Neural crest cell (in vitro differentiated cells): Measurements from ENCODE around the gene GDPD4. TPM values are rescaled to one million over a fixed set of nuclear protein-coding genes. Genes with fewer than 3 reads are reported as not detected.

ENCODE experiments used
- DNase-seq: peaks from one replicate; pipeline ENCODE4 v3.0.0; 2021; ENCODE audit warnings: low read depth, mixed read lengths, low spot score
- H3K27ac Mint-ChIP-seq: one replicate; pipeline ENCODE4 v1.8.0; 2021; ENCODE audit warnings: mild to moderate bottlenecking, mixed read lengths; ENCODE audit not compliant: unreplicated experiment
- H3K27me3 Mint-ChIP-seq: 2 replicates; pipeline ENCODE4 v1.8.0; 2021; ENCODE audit warnings: low read depth, mild to moderate bottlenecking, mixed read lengths
- H3K36me3 Mint-ChIP-seq: 2 replicates; pipeline ENCODE4 v1.8.0; 2021; ENCODE audit warnings: low read depth, mild to moderate bottlenecking, mixed read lengths
- H3K4me1 Mint-ChIP-seq: 2 replicates; pipeline ENCODE4 v1.8.0; 2021; ENCODE audit warnings: mixed read lengths
- H3K4me3 Mint-ChIP-seq: one replicate; pipeline ENCODE4 v1.8.0; 2021; ENCODE audit warnings: mild to moderate bottlenecking, mixed read lengths
- H3K9me3 Mint-ChIP-seq: 2 replicates; pipeline ENCODE4 v1.8.0; 2021; ENCODE audit warnings: mixed read lengths
- total RNA-seq: library from RNA; stranded (reverse); gene quantifications from 2 replicates; pipeline ENCODE4 v1.2.1, GENCODE V29; 2021
- TF ChIP-seq, protein P1 (sequence below): fragments of 200-600 bp; sonication (generic); conservative IDR thresholded peaks from 2 replicates; pipeline ENCODE4 v1.5.0; 2021; ENCODE audit warnings: antibody characterized with exemption, mild to moderate bottlenecking

The GDPD4 gene
- total RNA-seq, 1 donor from 2014 or later = not detected

DNA sequence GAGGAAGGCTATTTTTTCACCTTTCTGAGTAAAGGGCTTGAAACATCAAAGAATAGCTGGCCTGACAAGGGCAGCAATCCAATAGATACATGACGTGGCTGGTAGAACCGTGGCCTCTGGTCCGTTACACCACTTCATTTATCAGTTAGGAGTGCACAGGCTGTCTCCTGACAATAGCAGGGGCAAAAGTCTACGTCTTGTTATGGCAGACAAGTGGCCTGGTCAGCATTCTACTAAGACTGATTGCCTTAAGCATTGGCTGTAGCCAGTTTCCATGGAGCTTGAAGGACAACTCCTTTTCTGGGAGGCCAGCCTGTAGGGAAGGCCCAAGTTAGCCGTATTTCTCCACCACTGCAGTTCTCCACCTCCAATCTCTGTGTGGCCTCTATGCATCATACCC, 9.2 kb upstream of the GDPD4 start:
- Mint-ChIP-seq H3K4me3 (no peak overlapping the region), H3K36me3 (no peaks in the 10 kb centered on the region), H3K27ac (no peak overlapping the region), H3K9me3 (no peaks in the 10 kb centered on the region), H3K27me3 (no peaks in the 10 kb centered on the region), H3K4me1 (no peaks in the 10 kb centered on the region)
- DNase-seq = no peak
- TF ChIP-seq, protein P1, sequence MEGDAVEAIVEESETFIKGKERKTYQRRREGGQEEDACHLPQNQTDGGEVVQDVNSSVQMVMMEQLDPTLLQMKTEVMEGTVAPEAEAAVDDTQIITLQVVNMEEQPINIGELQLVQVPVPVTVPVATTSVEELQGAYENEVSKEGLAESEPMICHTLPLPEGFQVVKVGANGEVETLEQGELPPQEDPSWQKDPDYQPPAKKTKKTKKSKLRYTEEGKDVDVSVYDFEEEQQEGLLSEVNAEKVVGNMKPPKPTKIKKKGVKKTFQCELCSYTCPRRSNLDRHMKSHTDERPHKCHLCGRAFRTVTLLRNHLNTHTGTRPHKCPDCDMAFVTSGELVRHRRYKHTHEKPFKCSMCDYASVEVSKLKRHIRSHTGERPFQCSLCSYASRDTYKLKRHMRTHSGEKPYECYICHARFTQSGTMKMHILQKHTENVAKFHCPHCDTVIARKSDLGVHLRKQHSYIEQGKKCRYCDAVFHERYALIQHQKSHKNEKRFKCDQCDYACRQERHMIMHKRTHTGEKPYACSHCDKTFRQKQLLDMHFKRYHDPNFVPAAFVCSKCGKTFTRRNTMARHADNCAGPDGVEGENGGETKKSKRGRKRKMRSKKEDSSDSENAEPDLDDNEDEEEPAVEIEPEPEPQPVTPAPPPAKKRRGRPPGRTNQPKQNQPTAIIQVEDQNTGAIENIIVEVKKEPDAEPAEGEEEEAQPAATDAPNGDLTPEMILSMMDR = no peak

DNA sequence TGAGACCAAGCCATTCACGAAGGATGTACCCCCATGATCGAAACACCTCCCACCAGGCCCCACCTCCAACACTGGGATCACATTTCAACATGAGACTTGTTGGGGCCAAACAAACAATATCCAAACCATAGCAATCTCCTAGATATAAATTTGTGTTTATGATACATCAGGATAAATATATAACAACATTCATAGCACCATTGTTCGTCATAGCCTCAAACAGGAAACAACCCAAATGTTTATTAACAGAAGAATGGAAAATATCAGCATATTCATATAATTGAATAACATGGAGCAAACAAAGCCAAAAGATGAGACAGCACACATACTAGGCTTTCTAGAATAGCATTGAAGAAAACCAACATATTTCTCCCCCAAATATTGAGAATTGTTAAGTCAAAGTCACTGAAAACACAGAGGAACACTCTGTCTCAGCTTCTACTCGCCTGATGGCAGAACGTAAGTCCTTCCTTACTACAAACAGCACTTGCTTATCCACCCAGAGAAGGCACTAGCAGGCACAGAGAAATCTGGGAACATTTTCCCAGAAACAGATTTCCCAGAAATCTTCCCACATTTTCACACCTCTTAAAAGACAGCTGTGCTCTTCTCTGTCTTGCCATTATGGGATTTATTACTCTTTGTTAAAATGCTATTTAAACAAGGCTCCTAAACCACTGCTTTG, 8.1 kb upstream of the GDPD4 start:
- H3K4me3 Mint-ChIP-seq = no peak overlapping the region
- H3K27me3 Mint-ChIP-seq = no peaks in the 10 kb centered on the region
- TF ChIP-seq, protein P1 = no peak
- DNase-seq = no peak
- no peaks in the 10 kb centered on the region for H3K36me3 Mint-ChIP-seq
- H3K4me1 Mint-ChIP-seq = no peaks in the 10 kb centered on the region
- no peaks in the 10 kb centered on the region for H3K9me3 Mint-ChIP-seq
- no peak overlapping the region for H3K27ac Mint-ChIP-seq

DNA sequence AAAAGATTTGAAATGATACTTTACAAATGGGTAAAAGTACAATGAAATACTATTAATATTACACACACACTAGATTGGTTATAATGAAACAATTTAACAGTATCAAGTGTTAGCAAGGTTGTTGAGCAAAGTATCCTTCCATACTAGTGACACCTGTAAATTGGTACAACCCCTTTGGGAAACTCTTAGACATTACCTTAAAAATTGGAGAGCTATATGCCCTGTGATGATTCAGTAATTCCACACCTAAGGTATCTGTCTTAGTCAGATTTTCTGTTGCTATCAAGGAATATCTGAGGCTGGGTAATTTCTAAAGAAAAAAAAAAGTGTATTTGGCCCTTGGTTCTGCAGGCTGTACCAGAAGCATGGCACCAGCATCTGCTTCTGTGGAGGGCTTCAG, 7.4 kb upstream of the GDPD4 start:
- H3K36me3 Mint-ChIP-seq = no peaks in the 10 kb centered on the region
- H3K4me1 Mint-ChIP-seq = no peaks in the 10 kb centered on the region
- DNase-seq = no peak
- H3K27me3 Mint-ChIP-seq = no peaks in the 10 kb centered on the region
- no peak overlapping the region for H3K27ac Mint-ChIP-seq
- no peaks in the 10 kb centered on the region for H3K9me3 Mint-ChIP-seq
- no peak overlapping the region for H3K4me3 Mint-ChIP-seq
- TF ChIP-seq, protein P1 = no peak

DNA sequence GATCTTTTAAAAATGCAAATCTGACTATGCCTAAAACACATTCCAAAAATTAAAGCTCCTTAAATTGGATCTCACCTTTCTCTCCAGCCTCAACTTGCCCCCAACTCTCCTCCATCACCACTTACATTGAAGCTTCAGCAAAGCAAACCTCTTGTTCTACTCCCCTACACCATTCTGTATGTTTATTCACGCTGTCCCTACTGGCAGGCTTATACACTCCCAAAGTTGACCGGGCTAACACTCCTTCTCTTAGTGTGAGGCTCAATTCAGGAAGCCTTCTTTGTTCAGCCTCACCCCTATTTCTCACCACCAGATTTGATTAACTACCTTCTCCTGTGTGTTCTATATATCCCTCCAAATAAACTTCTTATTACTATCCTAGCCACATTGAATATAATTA, 1.8 kb upstream of the GDPD4 start:
- Mint-ChIP-seq H3K9me3 (peaks cover 2% of the 10 kb centered on the region), H3K4me1 (peaks cover 6% of the 10 kb centered on the region), H3K36me3 (no peaks in the 10 kb centered on the region), H3K27me3 (no peaks in the 10 kb centered on the region), H3K4me3 (no peak overlapping the region), H3K27ac (no peak overlapping the region)
- TF ChIP-seq, protein P1 = no peak
- DNase-seq = no peak

DNA sequence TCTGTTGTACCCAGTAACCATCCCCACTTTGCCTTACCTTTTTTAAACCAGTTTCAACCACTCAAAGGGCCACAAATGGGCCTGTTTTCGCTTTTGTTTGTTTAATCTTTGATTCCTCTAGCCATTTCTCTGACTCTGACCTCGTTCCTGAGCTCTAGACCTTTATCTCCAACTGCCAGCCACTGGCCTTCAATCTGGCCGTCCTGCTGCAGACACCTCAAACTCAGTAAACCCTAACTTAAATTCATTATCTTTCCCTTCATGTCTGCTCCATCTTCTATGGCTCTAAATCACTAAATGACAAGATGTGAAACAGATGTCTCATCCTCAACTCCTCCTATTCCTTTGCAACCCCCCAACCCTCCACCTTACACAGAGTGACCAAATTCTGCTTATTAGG, 1.3 kb upstream of the GDPD4 start:
- no peak for DNase-seq
- Mint-ChIP-seq H3K27ac (no peak overlapping the region), H3K36me3 (no peaks in the 10 kb centered on the region), H3K9me3 (peaks cover 2% of the 10 kb centered on the region), H3K4me3 (no peak overlapping the region), H3K4me1 (peaks cover 6% of the 10 kb centered on the region), H3K27me3 (no peaks in the 10 kb centered on the region)
- TF ChIP-seq, protein P1 = no peak
